RWPE2 (cell line): ENCODE measurements around the gene SYT6.

Experiments
- ATAC-seq: fragments of 200-7000 bp; cut with Tn5 transposase; 3 replicates; pipeline ENCODE4 v1.9.1; 2021; ENCODE audit warnings: low read depth
- DNase-seq: peaks from one replicate; pipeline ENCODE4 v3.0.0-alpha.2; 2020; ENCODE audit warnings: low spot score
- H3K27ac ChIP-seq: fragments of 450-650 bp; 2 replicates; pipeline ENCODE4 v1.5.1; 2017; ENCODE audit warnings: mild to moderate bottlenecking; ENCODE audit not compliant: poor library complexity, severe bottlenecking
- H3K27me3 ChIP-seq: fragments of 250-450 bp; sonication (Bioruptor Pico); 2 replicates; pipeline ENCODE4 v1.5.1; 2021; ENCODE audit warnings: mild to moderate bottlenecking, moderate library complexity; ENCODE audit not compliant: insufficient read depth, poor library complexity, severe bottlenecking
- H3K36me3 ChIP-seq: fragments of 250-450 bp; sonication (Bioruptor Pico); 2 replicates; pipeline ENCODE4 v1.5.1; 2020; ENCODE audit warnings: low read depth, mild to moderate bottlenecking, moderate library complexity
- H3K4me1 ChIP-seq: fragments of 250-450 bp; sonication (Bioruptor Pico); 2 replicates; pipeline ENCODE4 v1.5.1; 2021; ENCODE audit warnings: mild to moderate bottlenecking, moderate library complexity; ENCODE audit not compliant: insufficient read depth, poor library complexity, severe bottlenecking
- H3K4me3 ChIP-seq: fragments of 250-450 bp; sonication (Bioruptor Pico); 2 replicates; pipeline ENCODE4 v1.5.1; 2021; ENCODE audit warnings: mild to moderate bottlenecking, moderate library complexity; ENCODE audit not compliant: severe bottlenecking
- H3K9me3 ChIP-seq: fragments of 250-450 bp; sonication (Bioruptor Pico); 2 replicates; pipeline ENCODE4 v1.5.1; 2021; ENCODE audit warnings: mild to moderate bottlenecking, moderate library complexity; ENCODE audit not compliant: severe bottlenecking
- CTCF ChIP-seq: fragments of 450-650 bp; IDR thresholded peaks from one replicate; pipeline ENCODE4 v1.5.1; 2017; ENCODE audit warnings: mild to moderate bottlenecking, moderate library complexity; ENCODE audit not compliant: poor library complexity, severe bottlenecking

SYT6 gene

DNA sequence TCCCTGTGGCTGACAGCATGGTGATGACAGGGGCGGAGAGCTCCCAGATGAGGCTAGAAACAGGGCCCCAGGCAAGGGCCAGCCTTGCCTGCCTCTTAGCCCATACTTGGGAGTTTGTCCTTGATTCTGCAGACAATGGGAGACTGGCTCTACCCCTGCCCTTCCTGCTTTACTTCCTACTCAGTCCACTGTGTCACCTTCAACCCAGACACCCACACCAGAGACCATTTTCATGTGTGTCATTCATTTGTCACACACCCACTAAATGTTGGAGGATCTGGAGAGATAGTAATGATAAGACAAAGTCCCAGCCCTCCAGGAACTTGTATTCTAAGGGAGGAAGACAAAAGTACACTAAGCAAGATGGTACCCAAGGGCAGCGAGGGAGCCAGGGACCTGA lies 43.7 kb downstream of the SYT6 start:
- no peak for ATAC-seq
- Histone ChIP-seq H3K36me3 (no peaks in the 10 kb centered on the region), H3K4me3 (no peak overlapping the region), H3K9me3 (no peaks in the 10 kb centered on the region), H3K27me3 (no peaks in the 10 kb centered on the region), H3K4me1 (peaks cover 6% of the 10 kb centered on the region), H3K27ac (no peak overlapping the region)
- no peak for DNase-seq
- TF ChIP-seq CTCF: no peak

DNA sequence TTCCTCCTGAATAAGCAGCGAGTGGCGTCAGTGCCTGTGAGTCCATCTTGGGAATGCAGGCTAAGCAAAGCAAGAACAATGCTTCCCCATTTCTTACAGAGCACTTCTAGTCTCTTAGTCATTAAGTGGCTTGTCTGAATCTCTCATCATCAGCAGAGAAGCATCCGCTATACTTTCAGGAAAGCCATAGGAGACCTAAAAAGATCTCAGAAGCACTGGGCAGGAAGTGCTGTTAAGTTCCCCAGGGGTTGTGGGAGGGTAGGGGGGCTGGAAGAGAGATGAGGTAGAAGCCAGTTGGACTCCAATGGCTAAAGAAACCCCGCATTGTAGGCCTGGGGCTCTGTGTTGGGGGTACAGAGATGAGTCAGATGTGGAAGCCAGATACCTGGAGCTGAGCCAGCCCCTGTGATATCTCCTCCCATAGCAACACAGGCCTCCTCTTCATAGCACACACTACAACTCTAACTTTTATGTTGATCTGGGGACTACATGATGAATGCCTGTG lies 44.9 kb downstream of the SYT6 start:
- H3K4me3 ChIP-seq: no peak overlapping the region
- no peak overlapping the region for H3K27ac ChIP-seq
- no peak for TF ChIP-seq CTCF
- DNase-seq: no peak
- H3K27me3 ChIP-seq: no peaks in the 10 kb centered on the region
- ATAC-seq: no peak
- H3K4me1 ChIP-seq: no peaks in the 10 kb centered on the region
- H3K36me3 ChIP-seq: no peaks in the 10 kb centered on the region
- no peaks in the 10 kb centered on the region for H3K9me3 ChIP-seq

- peaks cover 3% of the 10 kb centered on the region for H3K27me3 ChIP-seq
- no peaks in the 10 kb centered on the region for H3K4me1 ChIP-seq
- no peak for TF ChIP-seq CTCF
These were observed 45.9 kb downstream of the SYT6 start for GRCh38 chr1:114107474-114108435.

DNA sequence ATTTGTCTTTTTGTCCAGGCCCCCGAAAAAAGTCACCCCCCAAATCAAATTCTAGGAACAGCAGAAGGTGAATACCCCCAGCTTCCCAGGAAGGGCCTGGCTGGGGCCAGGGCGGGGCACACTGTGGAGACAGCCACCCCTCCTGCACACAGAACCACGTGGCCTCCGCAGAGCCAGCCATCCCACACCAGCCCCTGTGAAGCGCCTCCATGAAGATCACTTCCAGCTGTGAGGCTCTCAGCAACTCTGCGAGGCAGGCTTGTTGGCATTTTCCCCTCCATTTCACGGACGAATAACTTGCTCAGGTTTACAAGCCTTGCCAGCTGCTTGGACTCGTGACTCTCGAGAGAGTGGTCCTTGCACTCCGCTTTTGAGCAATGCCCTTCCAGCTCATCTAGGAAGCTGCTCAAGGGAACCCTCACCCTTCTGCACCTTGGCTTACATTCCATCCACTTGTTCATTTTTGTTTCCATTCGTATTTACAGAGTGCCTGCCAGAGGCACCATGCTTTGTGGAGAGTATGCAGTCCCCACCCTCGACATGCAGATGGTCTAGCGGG lies 48.2 kb downstream of the SYT6 start:
- no peaks in the 10 kb centered on the region for H3K36me3 ChIP-seq
- ATAC-seq: no peak
- no peak for TF ChIP-seq CTCF
- H3K9me3 ChIP-seq: no peaks in the 10 kb centered on the region
- H3K27ac ChIP-seq: no peak overlapping the region
- DNase-seq: no peak
- H3K4me3 ChIP-seq: no peak overlapping the region
- H3K27me3 ChIP-seq: peaks cover 3% of the 10 kb centered on the region
- no peaks in the 10 kb centered on the region for H3K4me1 ChIP-seq

More at GRCh38 chr1:114107474-114108435, 45.9 kb downstream of the SYT6 start:
- H3K27ac ChIP-seq: no peak overlapping the region
- DNase-seq (no peak), ATAC-seq (no peak)
- no peaks in the 10 kb centered on the region for H3K36me3 ChIP-seq
- no peak overlapping the region for H3K4me3 ChIP-seq
- no peaks in the 10 kb centered on the region for H3K9me3 ChIP-seq
